NOMO-1 treated with dmso at 0.1 percent for 144 hours (cell line): ENCODE results near the gene EPX.
A peak's percentile ranks its signal among the peaks of the same experiment; 100 is the strongest.

Experiments
- DNase-seq: peaks from one replicate; lab custom pipeline; 2025; ENCODE audit not compliant: unreplicated experiment; lab: John Stamatoyannopoulos, UW

Gene EPX

DNA sequence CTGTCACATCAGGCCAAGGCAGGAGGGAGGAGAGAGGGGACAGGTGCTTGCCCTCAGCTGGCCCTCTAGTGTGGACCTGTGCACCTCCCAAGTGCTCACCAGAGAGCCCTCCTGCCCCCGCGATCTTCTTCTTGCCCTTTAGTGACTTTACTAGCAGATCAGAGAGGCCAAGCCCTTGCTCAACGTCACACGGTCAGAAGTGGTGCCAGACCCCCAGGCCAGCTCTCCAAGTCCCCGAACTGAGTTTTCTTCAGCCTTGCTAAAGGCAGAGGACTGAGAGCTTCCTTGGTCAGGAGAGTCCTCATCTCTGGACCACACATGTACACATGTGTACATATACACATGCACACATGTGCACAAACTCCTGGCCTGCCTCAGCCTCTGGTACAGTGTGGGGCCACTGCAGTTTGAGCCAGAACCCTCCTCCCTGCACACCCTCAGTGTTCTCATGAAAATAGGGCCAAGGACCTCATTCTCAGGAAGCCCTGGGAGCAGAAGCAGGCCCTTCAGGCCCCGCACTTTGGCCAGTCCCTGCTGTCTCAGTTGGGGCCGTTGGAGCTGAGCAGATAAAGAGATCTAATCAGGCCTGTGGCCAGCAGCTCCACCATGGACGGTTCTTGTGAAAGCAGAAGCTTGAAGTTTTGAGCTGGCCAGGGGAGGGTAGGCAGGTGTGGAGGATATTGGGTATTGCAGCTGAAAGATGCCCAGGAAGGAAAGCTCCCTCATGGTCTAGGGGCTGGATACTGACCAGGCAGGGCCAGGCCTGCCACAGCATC lies 7.4 kb upstream of the EPX start:
- DNase-seq: no peak

DNA sequence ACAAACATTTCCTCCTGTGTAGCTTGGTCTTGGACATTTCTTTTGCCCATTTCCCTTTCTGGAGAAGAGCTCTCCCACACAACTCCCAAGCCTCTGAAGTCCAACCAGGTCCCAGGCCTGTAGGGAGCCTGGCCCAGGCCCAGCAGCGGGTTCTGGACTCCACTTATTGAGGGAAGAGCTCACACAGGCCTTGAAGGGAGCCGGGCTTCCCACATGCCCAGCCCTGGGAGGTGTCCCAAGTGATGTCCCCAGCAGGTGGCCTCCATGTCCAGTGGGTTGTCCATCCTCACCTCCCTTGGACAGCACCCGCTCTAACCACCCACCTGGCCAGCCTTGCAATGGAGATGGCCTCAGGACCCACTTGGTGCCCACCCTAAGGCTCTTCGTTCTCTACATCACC lies 5.9 kb upstream of the EPX start:
- no peak for DNase-seq

GRCh38 chr17:58187063-58187462 lies 5.5 kb upstream of the EPX start:
- DNase-seq: no peak

DNA sequence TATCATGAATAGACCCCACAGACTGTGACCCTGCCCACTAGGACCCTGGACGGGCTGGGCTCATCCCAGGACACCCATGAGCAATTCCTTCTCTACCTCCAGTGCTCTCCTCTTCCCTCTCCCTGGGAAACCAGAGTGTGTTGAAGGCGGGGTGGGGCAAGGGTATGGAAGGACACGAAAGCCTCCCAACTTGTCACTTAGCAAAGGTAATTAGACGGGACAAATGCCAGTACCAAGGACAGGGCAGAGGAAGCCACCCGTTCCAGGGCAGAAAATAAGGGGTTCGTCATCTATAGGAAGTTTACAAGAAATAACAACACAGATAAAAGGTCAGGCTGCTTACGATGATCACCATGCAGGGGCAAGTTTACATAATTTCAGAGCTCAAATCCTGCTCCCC lies 4.9 kb upstream of the EPX start:
- no peak for DNase-seq

- no peak for DNase-seq
These were observed 2.9 kb upstream of the EPX start for GRCh38 chr17:58189436-58190146.

DNA sequence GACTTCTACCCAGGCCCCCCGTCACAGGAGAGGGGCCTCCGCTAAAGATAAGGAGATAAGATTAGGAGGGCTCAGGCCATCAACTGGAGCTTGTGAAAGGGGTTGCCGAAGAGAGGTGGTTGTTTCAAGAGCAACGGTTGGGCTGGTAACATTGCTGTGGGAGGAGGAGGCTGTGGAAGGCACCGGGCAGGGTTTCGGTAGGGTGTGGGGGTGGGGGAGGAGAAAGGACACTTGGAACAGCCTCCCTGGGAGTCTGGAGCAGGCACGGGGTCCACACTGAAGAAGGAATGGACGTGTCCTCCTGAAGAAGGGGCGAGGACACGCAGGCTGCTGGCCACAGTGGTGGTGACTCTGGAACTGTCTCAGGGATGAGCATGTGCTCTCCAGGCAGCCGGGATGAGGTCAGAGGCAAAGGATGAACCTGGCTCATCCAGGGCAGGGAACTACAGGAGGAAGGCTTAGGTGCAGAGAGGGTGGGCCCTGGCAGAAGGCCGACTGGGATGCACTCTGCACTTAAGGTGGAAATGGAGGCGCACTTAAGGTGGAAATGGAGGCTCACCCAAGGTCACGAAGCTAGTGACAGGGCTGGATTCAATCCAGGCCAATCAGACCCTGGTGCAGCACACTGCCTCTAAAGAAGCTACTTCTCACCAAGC lies 1.2 kb upstream of the EPX start:
- DNase-seq: no peak

DNA sequence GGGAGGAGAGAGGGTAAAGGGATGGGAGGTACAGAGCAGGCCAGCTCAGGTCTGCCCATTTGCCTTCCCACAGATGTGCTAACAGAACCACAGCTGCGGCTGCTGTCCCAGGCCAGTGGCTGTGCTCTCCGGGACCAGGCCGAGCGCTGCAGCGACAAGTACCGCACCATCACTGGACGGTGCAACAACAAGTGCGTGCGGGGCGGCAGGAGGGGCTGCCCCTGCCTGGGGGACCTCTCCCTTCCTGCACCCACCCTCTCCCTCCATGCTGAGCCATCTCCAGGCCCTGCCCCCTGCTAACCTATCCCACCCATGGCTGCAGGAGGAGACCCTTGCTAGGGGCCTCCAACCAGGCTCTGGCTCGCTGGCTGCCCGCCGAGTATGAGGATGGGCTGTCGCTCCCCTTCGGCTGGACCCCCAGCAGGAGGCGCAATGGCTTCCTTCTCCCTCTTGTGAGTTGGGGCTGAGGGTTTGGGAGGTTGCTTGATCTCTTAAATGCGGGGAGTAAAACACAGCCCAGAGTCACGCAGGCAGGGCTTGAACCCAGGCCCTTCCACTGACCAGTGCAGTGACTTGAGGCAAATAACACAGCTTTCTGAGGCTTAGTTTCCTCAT lies 1.2 kb downstream of the EPX start:
- DNase-seq: no peak

- no peak for DNase-seq
These were observed 3.1 kb downstream of the EPX start for GRCh38 chr17:58195518-58196123.

GRCh38 chr17:58196610-58197009 lies 4.1 kb downstream of the EPX start:
- no peak for DNase-seq

DNA sequence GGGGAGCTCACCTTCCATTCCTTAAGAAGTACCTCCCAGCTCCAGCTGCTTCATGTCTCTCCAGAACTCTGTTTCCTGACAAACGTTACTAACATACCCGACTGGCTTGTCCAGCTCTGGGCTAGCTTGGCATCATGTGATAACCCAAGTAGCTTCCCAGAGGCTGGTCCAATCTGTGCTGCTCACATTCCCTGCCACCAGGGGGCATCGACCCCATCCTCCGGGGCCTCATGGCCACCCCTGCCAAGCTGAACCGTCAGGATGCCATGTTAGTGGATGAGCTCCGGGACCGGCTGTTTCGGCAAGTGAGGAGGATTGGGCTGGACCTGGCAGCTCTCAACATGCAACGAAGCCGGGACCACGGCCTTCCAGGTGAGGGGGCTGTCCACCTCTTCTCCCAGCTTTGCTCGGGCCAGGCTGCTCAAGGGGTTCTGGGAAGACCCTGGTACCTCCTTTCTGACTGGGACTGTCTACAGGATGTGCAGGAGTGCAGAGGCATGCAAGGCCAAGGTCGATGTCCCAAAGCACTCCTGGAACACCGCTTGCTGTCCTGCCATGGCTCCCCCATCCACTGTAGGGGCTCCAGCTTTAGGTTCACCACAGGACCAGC lies 7.6 kb downstream of the EPX start:
- peak; percentile 32 for DNase-seq

DNA sequence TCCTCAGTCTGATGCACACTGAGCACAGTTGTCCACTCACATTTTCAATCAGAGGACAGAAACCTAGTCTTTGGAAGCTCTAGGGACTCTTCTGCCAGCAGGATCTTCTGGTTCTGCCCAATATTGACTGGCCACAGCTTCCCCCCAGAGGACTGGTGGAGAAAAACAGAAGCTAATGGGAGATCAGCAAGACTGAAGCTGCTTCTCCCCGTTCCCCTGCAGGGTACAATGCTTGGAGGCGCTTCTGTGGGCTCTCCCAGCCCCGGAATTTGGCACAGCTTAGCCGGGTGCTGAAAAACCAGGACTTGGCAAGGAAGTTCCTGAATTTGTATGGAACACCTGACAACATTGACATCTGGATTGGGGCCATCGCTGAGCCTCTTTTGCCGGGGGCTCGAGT lies 10.3 kb downstream of the EPX start:
- DNase-seq: no peak

DNA sequence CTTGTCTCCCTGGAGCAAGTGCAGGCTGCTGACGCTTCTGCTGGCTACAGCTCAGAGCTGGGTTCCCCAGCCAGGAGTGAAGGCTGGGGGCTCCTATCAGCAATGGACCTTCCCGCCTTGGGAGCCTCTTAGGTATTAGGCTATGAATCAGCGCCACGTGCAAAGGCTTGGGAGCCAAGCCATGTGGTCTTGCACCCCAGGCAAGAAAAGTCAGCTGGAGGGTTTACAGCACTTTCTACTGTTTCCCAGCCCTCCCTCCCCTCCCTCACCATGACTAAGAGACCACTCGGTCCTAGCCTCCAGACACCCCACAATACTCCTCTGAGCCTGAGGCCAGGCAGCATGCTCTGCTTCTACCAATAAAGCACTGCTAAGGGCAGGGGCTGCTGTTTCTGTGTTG lies 12.3 kb downstream of the EPX start:
- no peak for DNase-seq

DNA sequence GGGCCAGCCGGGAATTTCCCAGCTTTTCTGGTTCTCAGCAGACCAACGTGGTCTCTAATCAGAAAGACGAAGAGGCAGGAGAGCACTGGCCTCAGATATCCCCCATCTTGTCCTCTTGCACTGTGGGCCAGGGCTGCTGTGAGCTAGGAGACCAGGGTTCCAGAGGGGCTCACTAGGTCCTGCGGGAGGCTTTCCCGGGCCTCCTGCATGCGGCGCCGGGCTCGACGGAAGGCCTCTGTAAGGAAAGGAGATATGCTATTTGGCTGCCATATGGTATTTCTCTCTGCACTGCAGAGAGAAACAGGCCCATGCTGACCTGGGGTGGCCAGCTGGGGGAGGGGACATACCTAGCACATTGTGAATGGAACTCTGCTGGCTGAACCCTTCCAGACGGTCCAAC lies 13.4 kb downstream of the EPX start:
- DNase-seq: no peak

GRCh38 chr17:58207451-58207850 lies 14.9 kb downstream of the EPX start:
- DNase-seq: no peak

GRCh38 chr17:58208344-58208743 lies 15.8 kb downstream of the EPX start:
- DNase-seq: no peak

DNA sequence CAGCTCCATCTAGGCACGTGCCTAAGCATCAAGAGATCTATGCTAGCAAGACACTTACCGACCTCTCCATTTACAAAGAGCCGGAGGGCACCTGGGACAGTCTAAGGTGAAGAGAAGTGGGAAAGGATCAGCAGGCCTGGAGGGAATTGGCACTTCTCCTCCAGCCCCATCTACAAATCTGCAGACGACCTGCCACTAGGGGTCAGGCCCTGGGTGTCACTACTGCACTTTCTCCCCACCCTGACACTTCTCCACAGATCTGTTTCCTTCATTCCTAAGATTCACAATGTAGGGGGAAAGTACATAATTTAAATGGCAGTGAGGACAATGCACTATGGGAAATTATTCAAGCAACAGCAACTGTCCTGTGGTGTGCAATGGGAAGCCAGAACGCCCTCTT lies 18.4 kb downstream of the EPX start:
- DNase-seq: no peak

GRCh38 chr17:58215685-58216084 lies 23.2 kb downstream of the EPX start:
- DNase-seq: no peak

GRCh38 chr17:58217766-58218165 lies 25.2 kb downstream of the EPX start:
- DNase-seq: no peak

DNA sequence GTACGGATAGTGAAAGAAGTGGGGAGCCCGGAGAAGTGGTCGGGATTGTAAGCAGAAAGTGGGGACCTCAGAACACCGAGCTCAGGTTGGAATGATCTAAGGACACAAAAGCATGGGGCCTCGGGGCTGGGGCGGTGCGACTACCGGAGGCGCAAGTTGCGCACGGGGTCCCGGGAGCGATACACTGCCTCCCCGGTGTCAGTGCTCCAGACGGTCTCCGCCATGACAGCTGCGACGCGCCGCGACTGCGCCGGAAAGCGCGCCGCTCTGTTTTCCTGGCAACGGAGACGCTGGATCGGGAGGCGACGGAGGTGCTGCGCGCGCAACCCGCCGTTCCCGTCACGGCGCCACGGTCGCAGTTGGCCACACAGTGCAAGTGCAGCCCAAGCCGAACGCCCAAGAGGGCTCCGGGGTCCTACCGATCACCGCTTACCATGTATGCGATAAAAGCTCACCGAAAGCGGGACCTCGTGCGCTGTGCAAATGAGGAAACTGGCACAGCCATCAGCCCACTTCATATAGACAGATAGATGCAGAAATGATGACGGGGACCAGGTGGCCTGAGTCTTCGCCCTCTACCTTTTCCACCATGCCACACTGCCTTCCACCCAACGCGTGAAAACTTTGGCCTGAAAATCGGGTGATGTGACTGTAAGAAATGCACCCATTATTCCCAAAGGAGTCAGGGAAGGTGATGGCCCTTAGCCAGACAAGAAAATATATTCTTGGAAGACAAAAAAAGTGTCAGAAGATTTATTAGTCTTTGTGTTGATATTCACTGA lies 26.7 kb downstream of the EPX start, which contains the start of gene MKS1:
TSS of gene MKS1 (minus strand) at position 249 of the 782 bp plus-strand sequence. CDS start at position 224, 25 bp downstream.
- peak; percentile 92 for DNase-seq

DNA sequence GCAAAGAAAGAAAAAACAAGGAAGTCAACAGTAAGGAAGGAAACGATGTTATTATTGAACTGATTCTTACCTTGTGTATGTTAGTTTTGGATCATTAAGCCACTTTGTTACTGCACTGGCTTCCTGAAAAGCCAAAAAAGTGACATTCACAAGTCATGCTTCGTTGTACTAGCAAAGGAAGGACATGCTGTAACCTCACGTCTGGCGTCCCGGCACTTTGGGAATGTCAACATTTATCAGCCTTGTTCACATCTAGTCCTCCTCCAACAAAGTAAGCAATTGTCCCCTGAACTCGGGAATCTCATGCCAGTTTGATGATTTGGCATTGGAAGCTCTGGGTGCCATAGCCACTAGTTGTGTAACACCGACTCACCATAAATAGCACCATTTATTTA lies 27.3 kb downstream of the EPX start:
- DNase-seq: no peak
